Right lobe of liver (tissue), 4 donors: ENCODE measurements around the gene SNX9.

ENCODE experiments used
- CTCF ChIP-seq, 4 donors: fragments of 200-600 bp in 3 of 4; fragments of 450-650 bp in 1 of 4; IDR thresholded peaks; one replicate each; pipeline versions ENCODE4 v1.5.1 to v1.8.0; 2016 to 2022; ENCODE audit warnings: antibody characterized with exemption in 4 of 4, mild to moderate bottlenecking in 2 of 4
- POLR2A ChIP-seq: fragments of 450-650 bp; IDR thresholded peaks from one replicate; pipeline ENCODE4 v1.6.1; 2017; ENCODE audit warnings: antibody characterized with exemption, mild to moderate bottlenecking
- donor health status: DM: no; HTN: no; CAD: no.
- donor health status: DM: no; HTN: no; CAD: no.
- donor health status: DM: no; HTN: yes; CAD: no.

- TF ChIP-seq CTCF (IDR thresholded peaks at IDR 0.05) = no peak
- no peak for TF ChIP-seq POLR2A
These were observed 18.4 kb upstream of the SNX9 start for GRCh38 chr6:157804448-157805327.
